HG03442 (cell line): ENCODE results near the gene JUNB.
A peak's percentile ranks its signal among the peaks of the same experiment; 100 is the strongest.
"Not testable (repeated sequence)": the region's sequence is repeated elsewhere in the genome, so short reads cannot be mapped to it uniquely, and the experiment has no call there.

Source experiments
- ATAC-seq: cut with Tn5 transposase; IDR thresholded peaks from one replicate; pipeline ENCODE4 v1.9.1; 2021; ENCODE audit warnings: mild to moderate bottlenecking, moderate library complexity; ENCODE audit not compliant: unreplicated experiment

JUNB gene

DNA sequence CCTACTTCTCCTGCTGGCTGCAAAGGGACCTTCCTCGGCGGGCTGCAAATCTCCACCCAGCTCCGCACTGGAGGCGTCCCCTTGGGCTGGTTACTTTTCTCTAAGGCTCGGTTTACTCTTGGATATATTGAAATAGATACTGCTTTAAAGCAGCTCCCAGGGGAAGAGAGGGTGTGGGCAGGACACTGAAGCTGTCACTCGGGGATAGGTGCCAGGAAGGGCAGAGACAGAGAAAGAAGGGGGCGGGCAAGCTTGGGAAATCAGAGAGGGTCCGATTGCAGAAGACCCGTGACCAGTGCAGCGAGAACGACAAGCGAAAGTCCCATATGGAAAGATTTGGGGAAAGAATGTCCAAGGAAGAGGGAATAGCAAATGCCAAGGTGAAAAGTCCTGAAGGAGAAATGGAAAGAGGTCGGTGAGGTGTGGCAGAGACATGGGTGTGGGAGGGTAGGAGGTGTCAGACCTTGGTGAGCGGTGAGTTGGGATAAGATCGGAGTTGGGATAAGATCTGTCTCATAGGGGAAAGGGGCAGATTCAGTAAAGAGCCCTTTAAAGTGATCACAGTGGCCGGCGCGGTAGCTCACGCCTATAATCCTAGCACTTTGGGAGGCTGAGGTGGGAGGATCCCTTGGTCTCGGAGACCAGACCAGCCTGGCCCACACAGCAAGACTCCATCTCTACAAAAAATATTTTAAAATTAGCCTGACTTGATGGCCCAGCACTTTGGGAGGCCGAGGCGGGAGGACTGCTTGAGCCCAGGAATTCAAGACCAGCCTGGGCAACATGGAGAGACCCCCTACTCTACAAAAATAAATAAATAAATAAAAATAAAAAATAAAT, 11.2 kb downstream of the JUNB start:
- ATAC-seq: no peak

DNA sequence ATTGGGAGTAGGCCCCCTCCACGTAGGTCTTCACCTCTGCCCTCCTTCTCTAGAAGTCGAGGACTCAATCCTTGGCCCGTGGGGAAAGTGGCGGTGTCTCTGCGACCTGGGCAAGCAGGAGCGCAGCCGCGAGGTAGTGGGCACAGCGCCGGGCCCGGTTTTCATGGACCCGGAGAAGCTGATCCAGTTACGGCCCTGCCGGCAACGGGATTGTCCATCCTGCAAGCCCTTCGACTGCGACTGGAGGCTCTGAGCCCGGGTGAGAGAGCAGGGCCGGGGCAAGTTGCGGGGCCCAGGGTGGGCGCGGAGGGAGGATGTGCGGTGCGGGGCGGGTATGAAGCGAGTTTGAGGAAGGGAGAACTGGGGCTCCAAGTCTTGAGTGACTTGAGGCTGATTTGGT, 12.8 kb downstream of the JUNB start:
- ATAC-seq: no peak

DNA sequence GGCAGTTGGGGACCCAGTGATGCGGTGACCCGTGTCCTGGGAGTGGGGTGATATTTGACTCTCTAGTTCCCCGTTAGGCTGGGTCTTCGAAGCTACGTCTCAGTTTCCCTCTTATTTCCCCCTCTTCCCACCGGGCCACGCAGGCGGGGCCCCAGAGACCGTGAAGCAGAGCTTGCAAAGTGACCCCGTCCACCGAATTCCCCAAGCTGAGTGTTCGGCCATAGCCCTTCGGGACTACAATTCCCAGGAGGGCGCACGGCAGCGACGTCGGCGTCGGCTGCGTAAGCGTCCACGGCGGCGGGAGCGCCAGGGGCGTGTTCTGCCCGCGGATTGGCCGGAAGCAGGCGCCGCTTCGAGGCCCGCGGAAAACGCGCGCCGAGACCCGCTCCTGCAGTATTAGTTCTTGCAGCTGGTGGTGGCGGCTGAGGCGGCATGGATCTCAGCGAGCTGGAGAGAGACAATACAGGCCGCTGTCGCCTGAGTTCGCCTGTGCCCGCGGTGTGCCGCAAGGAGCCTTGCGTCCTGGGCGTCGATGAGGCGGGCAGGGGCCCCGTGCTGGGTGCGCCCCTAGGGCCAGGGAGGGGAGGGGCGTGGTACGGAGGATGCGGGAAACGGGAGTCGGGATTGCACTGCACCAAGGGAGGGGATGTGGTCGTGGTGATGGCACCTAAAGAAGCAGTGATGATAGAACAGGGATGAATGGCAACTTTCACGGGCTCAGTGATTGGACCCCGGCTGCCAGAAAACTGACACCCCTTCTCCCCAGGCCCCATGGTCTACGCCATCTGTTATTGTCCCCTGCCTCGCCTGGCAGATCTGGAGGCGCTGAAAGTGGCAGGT, 15.2 kb downstream of the JUNB start, which contains the start of gene RNASEH2A:
TSS of gene RNASEH2A (plus strand) at position 343 of the 840 bp plus-strand sequence. CDS start at position 433, 90 bp downstream.
- peak; percentile 65 for ATAC-seq

DNA sequence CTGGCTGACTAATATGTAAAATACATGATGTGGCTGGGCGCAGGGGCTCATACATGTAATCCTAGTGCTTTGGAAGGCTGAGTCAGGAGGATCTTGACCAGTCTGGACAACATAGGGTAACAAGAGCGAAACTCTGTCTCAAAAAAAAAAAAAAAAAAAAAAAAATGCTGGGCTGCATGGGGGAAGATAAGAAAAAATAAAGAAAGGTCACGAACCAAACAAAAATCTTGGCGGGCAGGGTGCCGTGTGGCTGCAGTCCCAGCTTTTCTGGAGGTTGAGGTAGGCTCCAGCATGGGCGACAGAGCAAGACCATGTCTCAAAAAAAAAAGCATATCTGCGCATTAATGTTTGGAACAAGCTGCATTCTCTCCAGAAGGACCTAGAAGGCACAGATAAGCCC, 23.8 kb downstream of the JUNB start:
- no peak for ATAC-seq

DNA sequence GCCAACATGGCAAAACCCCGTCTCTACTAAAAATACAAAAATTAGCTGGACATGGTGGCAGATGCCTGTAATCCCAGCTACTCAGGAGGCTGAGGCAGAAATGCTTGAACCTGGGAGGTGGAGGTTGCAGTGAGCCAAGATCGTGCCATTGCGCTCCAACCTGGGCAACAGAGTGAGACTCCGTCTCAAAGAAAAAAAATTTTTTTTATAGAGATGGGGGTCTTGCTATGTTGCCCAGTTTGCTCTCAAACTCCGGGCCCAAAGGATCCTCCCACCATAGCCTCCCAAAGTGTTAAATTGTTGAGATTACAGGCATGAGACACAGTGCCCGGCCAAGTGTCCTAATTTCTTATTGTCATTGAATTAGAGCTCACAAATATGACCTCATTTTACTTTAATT, 25.9 kb downstream of the JUNB start:
- not testable (repeated sequence) for ATAC-seq

DNA sequence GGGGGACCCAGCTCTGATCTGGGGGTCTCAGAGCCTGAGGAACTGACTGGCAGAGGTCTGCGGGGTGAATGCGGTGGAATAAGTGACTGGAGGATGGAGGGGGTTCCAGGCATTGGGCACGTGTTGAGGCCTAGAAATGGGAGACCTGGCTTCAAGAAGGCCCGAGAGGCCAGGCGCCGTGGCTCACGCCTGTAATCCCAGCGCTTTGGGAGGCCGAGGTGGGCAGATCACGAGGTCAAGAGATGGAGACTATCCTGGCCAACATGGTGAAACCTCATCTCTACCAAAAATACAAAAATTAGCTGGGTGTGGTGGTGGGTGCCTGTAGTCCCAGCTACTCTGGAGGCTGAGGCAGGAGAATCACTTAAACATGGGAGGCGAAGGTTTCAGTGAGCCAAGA, 26.5 kb downstream of the JUNB start:
- ATAC-seq: not testable (repeated sequence)

DNA sequence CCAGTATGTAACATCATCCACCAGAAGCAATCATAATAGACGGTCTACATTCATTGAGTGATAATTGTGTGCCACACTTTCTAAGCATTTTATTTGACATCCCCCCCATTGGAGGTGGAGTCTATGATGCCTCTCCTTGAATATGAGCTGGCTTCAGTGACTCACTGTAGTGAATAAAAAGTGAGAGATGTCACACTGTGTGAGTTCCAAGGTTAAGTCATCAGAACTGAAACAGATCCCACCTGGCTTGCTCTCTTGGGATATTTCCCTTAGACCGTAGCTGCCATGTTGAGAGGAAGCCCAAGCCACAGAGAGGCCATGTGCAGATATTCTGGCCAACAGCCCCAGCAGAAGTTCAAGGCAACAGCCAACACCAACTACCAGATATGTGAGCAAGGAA, 30.5 kb downstream of the JUNB start:
- ATAC-seq: no peak

DNA sequence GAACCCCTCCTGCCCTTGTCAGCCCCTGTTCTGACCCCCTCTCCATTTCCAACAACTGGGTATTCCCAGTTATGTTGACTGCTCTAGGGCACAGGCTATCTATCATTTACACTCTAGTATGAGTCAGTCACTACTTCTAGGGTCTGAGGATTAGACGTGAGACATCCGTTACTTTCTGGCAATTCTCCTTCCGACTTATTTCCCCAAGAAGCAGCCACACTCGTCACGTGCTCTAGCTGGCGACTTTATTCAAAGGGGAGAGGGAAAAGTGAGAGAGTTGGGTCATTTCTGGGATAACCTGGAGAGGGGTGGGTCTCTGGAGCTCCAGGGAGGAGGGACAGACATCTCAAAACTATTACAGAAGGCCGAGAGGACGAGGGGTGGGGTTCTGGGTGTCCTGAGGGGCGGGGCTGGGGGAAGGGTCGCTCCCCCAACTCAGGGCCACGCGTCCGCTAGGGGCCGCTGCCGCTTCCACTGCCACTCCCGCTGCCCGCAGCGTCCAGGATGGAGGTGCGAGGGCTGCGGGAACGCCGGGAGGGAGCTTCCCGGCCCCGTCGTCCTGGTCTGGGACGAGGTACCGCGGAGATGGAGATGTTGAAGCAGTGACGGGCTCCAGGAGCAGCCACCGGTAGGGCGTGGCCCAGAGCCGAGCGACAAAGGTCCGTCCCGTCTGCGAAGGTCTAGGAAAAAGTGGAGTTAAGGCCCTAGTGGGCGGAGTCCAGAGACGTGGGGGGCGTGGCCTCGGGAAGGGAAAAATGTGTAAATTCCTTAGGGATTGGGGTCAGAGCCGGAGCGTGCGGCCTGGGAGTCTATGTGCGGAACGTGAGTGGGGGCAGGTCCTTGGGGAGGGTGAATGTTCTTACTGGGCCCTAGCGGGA, 34.2 kb downstream of the JUNB start:
- ATAC-seq: no peak

DNA sequence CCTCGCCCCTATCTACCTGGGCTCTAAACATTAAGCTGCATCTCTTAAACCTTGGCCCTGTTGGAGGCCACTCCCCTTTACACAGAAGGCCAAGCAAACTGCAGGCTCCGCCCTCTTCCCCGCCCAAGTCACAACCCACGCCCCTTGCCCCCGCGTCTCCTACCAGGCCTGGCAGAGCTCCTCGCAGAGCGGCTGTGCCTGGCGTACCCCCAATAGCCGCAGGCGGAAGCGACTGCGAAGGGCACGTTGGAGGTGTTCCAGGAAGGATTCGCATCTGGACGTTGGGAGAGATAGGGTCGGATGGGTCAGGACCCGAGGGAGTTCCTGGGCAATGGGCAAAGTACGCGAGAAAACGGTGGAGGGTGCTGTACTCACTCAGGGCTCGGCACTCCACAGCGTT, 37.2 kb downstream of the JUNB start:
- no peak for ATAC-seq

DNA sequence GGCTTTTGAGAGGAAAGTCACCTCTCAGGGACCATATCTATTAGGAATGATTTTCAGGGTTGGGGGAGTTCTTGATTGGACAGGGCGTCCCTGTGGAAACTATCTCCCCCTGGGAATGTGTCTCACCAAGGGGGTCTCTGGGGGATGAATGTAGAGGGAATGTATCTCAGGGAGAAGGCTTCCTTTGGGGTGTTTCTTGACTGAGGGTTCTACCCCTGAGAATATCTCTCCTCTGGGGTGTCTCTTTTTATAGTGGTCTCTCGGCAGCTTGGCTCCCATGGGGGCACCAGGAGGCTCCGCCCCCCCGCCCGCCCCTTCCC, 42.1 kb downstream of the JUNB start:
- ATAC-seq: no peak

DNA sequence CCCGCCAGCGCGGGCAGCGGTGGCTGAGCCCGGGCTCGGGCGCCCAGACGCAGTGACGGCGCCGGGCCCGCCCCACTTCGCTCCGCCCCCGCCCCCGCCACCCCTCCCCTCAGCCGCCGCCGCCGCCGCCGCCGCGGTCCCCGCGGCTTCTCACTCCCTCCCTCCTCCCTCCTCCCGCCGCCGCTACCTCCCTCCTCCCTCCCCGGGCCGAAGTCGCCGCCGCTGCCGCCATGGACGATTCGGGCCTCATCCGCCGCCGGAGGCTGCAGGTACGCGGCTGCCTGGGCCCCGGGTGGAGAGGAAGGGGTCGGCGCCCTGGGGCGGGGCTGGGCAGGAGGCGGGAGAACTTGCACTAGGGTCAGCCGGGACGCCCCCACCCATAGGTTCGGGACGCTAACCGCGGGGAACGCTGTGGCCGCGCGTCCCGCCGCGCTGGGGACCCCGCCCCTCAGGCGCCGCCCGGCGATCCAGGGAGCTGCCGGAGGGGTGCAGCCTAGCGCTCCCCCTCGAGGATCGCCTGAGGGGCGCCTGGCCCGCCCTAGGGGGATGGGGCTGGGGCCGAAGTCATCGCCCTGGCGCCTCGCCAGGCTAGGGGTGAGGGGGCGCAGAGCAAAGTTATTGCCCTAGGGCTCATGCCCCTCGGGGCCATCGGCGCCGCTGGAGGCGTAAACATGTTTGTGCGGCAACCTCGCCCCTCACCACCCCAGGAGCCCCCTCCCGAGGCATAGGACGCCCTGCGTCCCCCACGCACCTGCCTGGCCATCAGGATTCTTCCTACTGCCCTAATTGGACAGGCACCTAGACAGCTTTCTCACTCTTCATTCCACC, 42.7 kb downstream of the JUNB start:
- no peak for ATAC-seq

DNA sequence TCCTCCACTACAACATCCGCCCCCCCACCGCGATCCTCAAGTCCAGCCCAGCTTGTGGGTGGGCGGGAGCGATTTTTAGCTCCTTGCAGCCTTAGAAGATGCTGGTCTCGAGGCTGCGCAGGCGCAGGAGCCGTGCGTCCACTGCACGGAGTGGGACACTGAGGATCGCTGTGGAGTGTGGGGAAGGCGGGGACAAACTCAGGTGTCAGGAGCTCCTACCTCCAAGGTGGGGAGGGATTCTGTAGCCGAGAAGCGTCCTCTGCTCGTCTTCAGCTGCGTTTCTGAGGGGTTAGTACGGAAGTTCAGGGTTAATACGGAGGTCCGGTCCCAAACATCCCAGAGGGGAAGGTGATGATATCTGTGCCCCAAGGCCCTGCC, 43.3 kb downstream of the JUNB start, which contains the start of gene RTBDN:
TSS of gene RTBDN (minus strand) at position 14 of the 378 bp plus-strand sequence. CDS start 4,600 bp downstream, outside the sequence.
- ATAC-seq: no peak

DNA sequence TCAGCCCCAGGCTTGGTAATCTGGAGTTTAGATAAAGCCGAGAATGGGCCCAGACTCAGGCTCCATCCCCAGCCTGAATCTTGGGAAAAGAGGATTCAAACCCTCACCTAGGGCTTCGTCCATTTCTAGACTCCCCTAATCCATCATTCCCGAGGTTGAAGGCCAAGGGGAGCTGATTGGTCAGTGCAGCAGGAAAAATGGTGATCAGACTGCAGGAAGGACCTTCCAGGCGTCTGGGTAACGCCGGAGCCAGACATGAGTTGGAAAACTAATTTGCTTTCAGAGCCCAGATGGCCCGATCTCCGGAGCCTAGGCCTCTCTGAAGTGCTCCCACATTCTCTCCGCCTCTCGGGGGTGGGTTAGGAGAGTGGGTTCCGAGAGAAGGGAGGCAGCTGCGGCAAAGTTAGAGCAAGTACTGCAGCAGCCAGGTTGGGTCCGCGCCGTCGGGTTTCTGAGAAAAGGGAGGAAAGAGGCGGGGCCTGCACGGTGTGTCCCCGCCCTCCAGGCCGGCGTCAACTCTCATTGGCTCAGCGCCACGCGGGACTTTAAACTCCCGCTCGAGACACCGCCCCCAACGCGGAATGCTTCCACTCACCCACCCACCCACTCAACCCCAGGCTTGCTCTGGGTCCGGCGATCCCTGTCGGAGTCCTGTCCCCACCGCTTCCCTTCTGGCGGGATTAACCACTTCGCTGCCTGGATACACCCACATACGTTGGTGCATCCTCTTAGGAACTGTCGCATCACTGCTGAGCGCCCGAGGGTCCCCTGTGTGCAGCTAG, 43.9 kb downstream of the JUNB start:
- ATAC-seq: no peak

DNA sequence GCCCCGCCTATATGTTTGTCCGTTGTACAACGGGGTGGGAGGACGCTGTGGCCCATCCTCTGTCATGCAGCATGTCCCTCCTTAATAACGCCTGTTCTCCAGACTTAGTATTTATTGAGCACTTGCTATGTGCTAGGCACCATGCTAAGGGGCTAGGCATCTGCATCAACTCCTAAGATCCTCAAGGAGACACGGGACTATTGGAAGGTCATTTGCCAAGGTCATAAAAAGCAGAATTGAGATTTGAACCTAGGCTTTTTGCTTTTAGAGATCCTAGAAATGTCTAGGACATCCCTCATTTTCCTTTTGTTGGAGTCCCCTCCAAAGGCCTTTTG, 45.2 kb downstream of the JUNB start:
- no peak for ATAC-seq

DNA sequence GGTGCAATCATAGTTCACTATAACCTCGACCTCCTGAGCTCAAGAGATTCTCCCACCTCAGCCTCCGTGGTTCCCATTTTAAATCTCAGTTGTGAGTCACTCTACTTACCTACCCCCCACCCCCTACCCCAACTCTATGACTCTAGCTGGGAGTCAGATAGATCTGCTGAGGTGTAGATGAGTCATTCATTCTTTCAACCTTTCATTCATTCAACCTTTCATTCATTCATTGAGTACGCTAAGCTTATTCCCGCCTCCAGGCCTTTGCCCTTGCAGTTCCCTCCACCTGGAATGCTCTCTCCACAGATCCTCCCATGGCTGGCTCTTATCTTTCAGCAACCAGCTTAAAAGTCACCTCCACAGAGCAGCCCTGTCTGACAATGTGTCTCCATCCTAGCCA, 45.9 kb downstream of the JUNB start:
- ATAC-seq: no peak

DNA sequence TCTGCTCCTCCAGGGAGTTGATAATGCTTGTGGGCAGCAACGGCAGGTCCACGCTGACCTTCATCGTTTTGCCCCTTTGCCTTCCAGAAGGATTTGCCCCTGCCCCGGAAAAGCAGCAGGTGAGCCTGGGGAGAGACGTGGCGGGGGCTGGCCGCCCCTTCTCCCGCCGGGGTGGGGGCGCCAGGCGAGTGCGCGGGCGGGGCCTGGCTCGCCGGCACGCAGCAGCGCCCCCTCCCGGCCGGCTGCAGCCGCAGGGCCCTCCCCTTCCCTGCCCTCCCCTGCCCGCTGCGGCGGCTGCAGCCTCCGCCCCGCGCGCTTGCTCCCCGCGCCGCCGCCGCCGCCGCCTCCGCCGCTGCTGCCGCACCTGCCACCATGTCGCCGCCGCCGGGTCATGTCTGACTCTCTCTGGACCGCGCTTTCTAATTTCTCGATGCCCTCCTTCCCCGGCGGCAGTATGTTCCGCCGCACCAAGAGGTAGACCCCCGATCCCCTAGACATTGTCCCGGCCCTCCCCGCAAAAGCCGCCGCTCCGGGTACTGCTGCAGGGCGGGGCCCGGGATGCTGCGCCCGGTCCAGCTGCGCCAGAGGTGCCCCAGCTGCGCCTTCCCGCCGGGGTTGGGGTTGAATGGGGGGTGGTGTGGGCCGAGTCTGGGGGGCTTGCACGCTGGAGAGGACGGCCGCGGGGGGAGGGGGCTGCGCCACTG, 47.0 kb downstream of the JUNB start, which contains the start of gene MAST1:
TSS of gene MAST1 (plus strand) at position 334 of the 704 bp plus-strand sequence. CDS start at position 392, 58 bp downstream.
- ATAC-seq: no peak

DNA sequence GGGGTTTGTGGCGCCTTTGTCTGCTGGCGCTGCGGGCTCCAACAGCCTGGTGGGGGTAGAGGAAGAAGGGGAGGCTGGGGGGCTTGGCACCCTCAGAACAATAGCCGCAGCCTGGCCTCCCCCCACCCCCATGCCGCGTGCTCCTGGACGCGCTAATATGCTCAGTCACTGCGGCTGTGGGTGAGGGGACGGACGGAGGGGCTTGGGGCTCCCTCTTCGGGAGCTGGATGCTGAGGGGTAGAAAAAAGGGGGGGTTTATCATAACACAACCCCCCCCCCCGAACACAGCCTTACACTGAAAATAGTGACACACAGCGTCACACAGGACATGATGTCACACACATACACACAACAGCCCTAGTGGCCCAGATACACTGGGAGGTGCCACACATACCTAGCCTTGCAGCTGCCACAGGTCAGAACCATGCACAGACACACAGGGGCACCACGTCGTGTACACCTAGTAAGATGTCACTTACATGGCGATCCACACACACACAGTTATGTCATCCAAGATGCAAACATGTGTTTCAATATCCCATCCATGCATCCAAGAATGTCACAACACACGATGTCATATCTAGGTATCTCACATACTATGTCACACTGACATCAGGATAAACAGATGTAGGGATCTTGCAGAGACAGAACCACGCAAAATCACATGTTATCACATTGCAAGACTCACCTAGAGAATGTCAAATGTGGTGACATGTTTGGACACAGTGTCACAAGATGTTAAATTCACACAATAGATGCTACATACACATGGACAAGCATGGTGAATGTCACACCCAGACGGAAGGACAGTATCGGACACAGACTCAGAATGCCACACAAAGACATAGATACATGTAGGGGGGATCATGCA, 47.8 kb downstream of the JUNB start:
- ATAC-seq: no peak
